CD8-positive, alpha-beta memory T cell (primary cell): ENCODE data around the gene UBE2L5. TPM values are rescaled to one million over a fixed set of nuclear protein-coding genes. Genes with fewer than 3 reads are reported as not detected.
"Not testable (repeated sequence)": the region's sequence is repeated elsewhere in the genome, so short reads cannot be mapped to it uniquely, and the experiment has no call there.

Source experiments
- CTCF ChIA-PET: fragments of 350-600 bp; sonication (Branson Sonifier 250); formaldehyde crosslinking; loops from one replicate; lab custom pipeline; 2021; ENCODE audit warnings: antibody characterized with exemption; lab: Charles Lee
- POLR2A ChIA-PET: fragments of 350-600 bp; sonication (Branson Sonifier 250); formaldehyde crosslinking; loops from one replicate; lab custom pipeline; 2021; ENCODE audit warnings: antibody characterized with exemption; lab: Charles Lee
- DNase-seq, 5 donors: peaks; one replicate each; pipeline versions ENCODE4 v3.0.0 to v3.0.0-alpha.2; 2020 to 2022; ENCODE audit warnings: mixed read lengths in 1 of 5
- H3K27ac ChIP-seq: one replicate; pipeline ENCODE4 v1.7.0; 2013; ENCODE audit warnings: low read depth, mild to moderate bottlenecking, low read length, moderate library complexity
- H3K27me3 ChIP-seq: 2 replicates; pipeline ENCODE4 v1.7.0; 2013; ENCODE audit warnings: low read length, mild to moderate bottlenecking; ENCODE audit not compliant: insufficient read depth, poor library complexity, severe bottlenecking
- H3K36me3 ChIP-seq: 2 replicates; pipeline ENCODE4 v1.7.0; 2013; ENCODE audit warnings: mild to moderate bottlenecking, low read length, moderate library complexity; ENCODE audit not compliant: insufficient read depth
- H3K4me1 ChIP-seq: 2 replicates; pipeline ENCODE4 v1.7.0; 2013; ENCODE audit warnings: mild to moderate bottlenecking, low read length, moderate library complexity; ENCODE audit not compliant: insufficient read depth
- H3K4me3 ChIP-seq: 2 replicates; pipeline ENCODE4 v1.7.0; 2013; ENCODE audit warnings: mild to moderate bottlenecking, low read length
- H3K9me3 ChIP-seq: 2 replicates; pipeline ENCODE4 v1.7.0; 2013; ENCODE audit warnings: mild to moderate bottlenecking, low read length
- H3K27ac Mint-ChIP-seq, 8 donors: one replicate each; pipeline ENCODE4 v1.8.0; 2020 to 2021; ENCODE audit warnings: mixed read lengths in 8 of 8, mild to moderate bottlenecking in 6 of 8, inconsistent platforms in 3 of 8, moderate library complexity in 3 of 8
- H3K27me3 Mint-ChIP-seq, 2 donors: one replicate each; pipeline ENCODE4 v1.8.0; 2020 to 2021; ENCODE audit warnings: mixed read lengths in 2 of 2, mild to moderate bottlenecking in 1 of 2, moderate library complexity in 1 of 2
- H3K36me3 Mint-ChIP-seq, 3 donors: one replicate each; pipeline ENCODE4 v1.8.0; 2020 to 2021; ENCODE audit warnings: mixed read lengths in 3 of 3, inconsistent platforms in 1 of 3, mild to moderate bottlenecking in 1 of 3
- H3K4me1 Mint-ChIP-seq, 3 donors: one replicate each; pipeline ENCODE4 v1.8.0; 2020 to 2021; ENCODE audit warnings: mixed read lengths in 3 of 3, inconsistent platforms in 1 of 3, mild to moderate bottlenecking in 1 of 3
- H3K4me3 Mint-ChIP-seq, 7 donors: one replicate each; pipeline ENCODE4 v1.8.0; 2020 to 2021; ENCODE audit warnings: mixed read lengths in 7 of 7, mild to moderate bottlenecking in 6 of 7, moderate library complexity in 4 of 7, inconsistent platforms in 2 of 7
- H3K9me3 Mint-ChIP-seq, 5 donors: one replicate each; pipeline ENCODE4 v1.8.0; 2020 to 2022; ENCODE audit warnings: mixed read lengths in 5 of 5, mild to moderate bottlenecking in 3 of 5, moderate library complexity in 2 of 5, inconsistent platforms in 1 of 5
- polyA plus RNA-seq: library from polyadenylated mRNA; unstranded; fragments of 300-500 nt; fragmentation: Illumina TruSeq; gene quantifications from one replicate; pipeline ENCODE4 v1.2.3, GENCODE V29; 2021
- total RNA-seq, 2 experiments: library from RNA; stranded (reverse); gene quantifications; one replicate each; pipeline ENCODE4 v1.2.3, GENCODE V29; 2021

UBE2L5 gene
- total and polyA plus RNA-seq, 3 experiments from 2014 or later: not detected

- ChIA-PET CTCF (interaction anchor here (1.1 kb wide), 1 partner anchor 200 kb away, joined by 3 read pairs; no protein-coding TSS in a partner anchor), POLR2A (interaction anchor here (1.1 kb wide), 1 partner anchor 34 kb away, joined by 4 read pairs; the partner anchor contains the start of gene UBE2L5)
- no peak overlapping the region for H3K4me3 ChIP-seq
- H3K4me1 Mint-ChIP-seq: peaks cover 26 to 37% (median 35%) of the 10 kb centered on the region in 3 donors
- peak overlapping the region in 6 of 8 donors; percentile 32 to 93 (median 75) for H3K27ac Mint-ChIP-seq
- peaks cover 13% of the 10 kb centered on the region for H3K4me1 ChIP-seq
- H3K4me3 Mint-ChIP-seq: no peak overlapping the region
- H3K27me3 Mint-ChIP-seq: peaks cover 0 to under 1% of the 10 kb centered on the region in 2 donors
- H3K27ac ChIP-seq: no peak overlapping the region
- H3K36me3 Mint-ChIP-seq: peaks cover 0 to 26% (median 1%) of the 10 kb centered on the region in 3 donors
- DNase-seq: no peak
- H3K9me3 Mint-ChIP-seq: no peaks in the 10 kb centered on the region
- H3K27me3 ChIP-seq: no peaks in the 10 kb centered on the region
- peaks cover under 1% of the 10 kb centered on the region for H3K36me3 ChIP-seq
- H3K9me3 ChIP-seq: no peaks in the 10 kb centered on the region
Observed at GRCh38 chr13:30456290-30456689, 34.0 kb downstream of the UBE2L5 start.

- no peak for DNase-seq
- H3K27ac ChIP-seq: no peak overlapping the region
- no peaks in the 10 kb centered on the region for H3K9me3 ChIP-seq
- Mint-ChIP-seq H3K36me3 (peaks cover 4 to 37% (median 6%) of the 10 kb centered on the region in 3 donors), H3K27me3 (peaks cover 0 to 2% of the 10 kb centered on the region in 2 donors), H3K4me3 (no peak overlapping the region), H3K9me3 (no peaks in the 10 kb centered on the region), H3K4me1 (peaks cover 37 to 48% (median 46%) of the 10 kb centered on the region in 3 donors), H3K27ac (peak overlapping the region; percentile 27 to 90 (median 62))
- peaks cover 24% of the 10 kb centered on the region for H3K4me1 ChIP-seq
- ChIA-PET CTCF (no interaction called here), POLR2A (no interaction called here)
- peaks cover 9% of the 10 kb centered on the region for H3K36me3 ChIP-seq
- H3K4me3 ChIP-seq: no peak overlapping the region
- no peaks in the 10 kb centered on the region for H3K27me3 ChIP-seq
Observed at GRCh38 chr13:30457306-30457891, 35.1 kb downstream of the UBE2L5 start.

GRCh38 chr13:30461279-30462066, 39.2 kb downstream of the UBE2L5 start:
- H3K4me3 ChIP-seq, H3K9me3 Mint-ChIP-seq, H3K27ac ChIP-seq, H3K9me3 ChIP-seq, H3K27me3 ChIP-seq: not testable (repeated sequence)
- peaks cover 0 to 10% of the 10 kb centered on the region in 2 donors for H3K27me3 Mint-ChIP-seq
- H3K4me1 ChIP-seq: peaks cover 39% of the 10 kb centered on the region
- POLR2A ChIA-PET: interaction anchor here (0.6 to 1.0 kb wide), 2 partner anchors 156 to 692 kb away, joined by 3 read pairs; partner anchors contain the start of gene USPL1
- peak overlapping the region; percentile 15 to 93 (median 59) for H3K4me3 Mint-ChIP-seq
- H3K36me3 Mint-ChIP-seq: peaks cover 5 to 56% (median 9%) of the 10 kb centered on the region in 3 donors
- peaks cover 52 to 64% (median 59%) of the 10 kb centered on the region in 3 donors for H3K4me1 Mint-ChIP-seq
- peak in 2 of 5 donors; percentile 52 to 56 for DNase-seq
- CTCF ChIA-PET: interaction anchor here (0.7 to 2.6 kb wide), 13 partner anchors 53 to 346 kb away, joined by 3 to 33 read pairs (median 5); no protein-coding TSS in a partner anchor
- H3K36me3 ChIP-seq: peaks cover 19% of the 10 kb centered on the region
- peak overlapping the region; percentile 84 to 99 (median 92) for H3K27ac Mint-ChIP-seq

- peaks cover 5 to 42% (median 9%) of the 10 kb centered on the region in 3 donors for H3K36me3 Mint-ChIP-seq
- H3K27ac ChIP-seq: peak overlapping the region; percentile 80
- ChIA-PET POLR2A (interaction anchor here (0.6 to 2.9 kb wide), 12 partner anchors 58 to 317 kb away, joined by 3 to 43 read pairs (median 4); partner anchors contain the start of genes KATNAL1 and USPL1), CTCF (interaction anchor here (0.9 kb wide), 1 partner anchor 332 kb away, joined by 4 read pairs; no protein-coding TSS in a partner anchor)
- no peaks in the 10 kb centered on the region for H3K27me3 ChIP-seq
- H3K4me1 Mint-ChIP-seq: peaks cover 43 to 51% (median 46%) of the 10 kb centered on the region in 3 donors
- H3K27ac Mint-ChIP-seq: peak overlapping the region; percentile 91 to 99 (median 97)
- H3K36me3 ChIP-seq: peaks cover 19% of the 10 kb centered on the region
- peak overlapping the region; percentile 99 for H3K4me3 ChIP-seq
- peaks cover 0 to 2% (median 0%) of the 10 kb centered on the region in 5 donors for H3K9me3 Mint-ChIP-seq
- peak; percentile 45 to 82 (median 73) for DNase-seq
- peak overlapping the region; percentile 86 to 97 (median 95) for H3K4me3 Mint-ChIP-seq
- peaks cover 0 to 10% of the 10 kb centered on the region in 2 donors for H3K27me3 Mint-ChIP-seq
- H3K9me3 ChIP-seq: no peaks in the 10 kb centered on the region
- peaks cover 35% of the 10 kb centered on the region for H3K4me1 ChIP-seq
Observed at GRCh38 chr13:30463787-30464495, 41.6 kb downstream of the UBE2L5 start.

GRCh38 chr13:30464496-30465342, 42.4 kb downstream of the UBE2L5 start:
- ChIA-PET CTCF (interaction anchor here (0.6 to 1.4 kb wide), 3 partner anchors 59 to 332 kb away, joined by 4 to 5 read pairs (median 5); no protein-coding TSS in a partner anchor), POLR2A (interaction anchor here (0.6 to 2.9 kb wide), 13 partner anchors 14 to 276 kb away, joined by 3 to 43 read pairs (median 4); partner anchors contain the start of genes KATNAL1, UBE2L5 and USPL1)
- Histone ChIP-seq H3K4me1 (peaks cover 27% of the 10 kb centered on the region), H3K9me3 (no peaks in the 10 kb centered on the region), H3K4me3 (peak overlapping the region; percentile 99), H3K36me3 (peaks cover 19% of the 10 kb centered on the region), H3K27me3 (no peaks in the 10 kb centered on the region), H3K27ac (peak overlapping the region; percentile 80)
- Mint-ChIP-seq H3K9me3 (peaks cover 0 to 2% (median 0%) of the 10 kb centered on the region in 5 donors), H3K4me1 (peaks cover 36 to 44% (median 40%) of the 10 kb centered on the region in 3 donors), H3K36me3 (peaks cover 5 to 34% (median 9%) of the 10 kb centered on the region in 3 donors), H3K27ac (peak overlapping the region; percentile 93 to 99 (median 98)), H3K4me3 (peak overlapping the region; percentile 86 to 97 (median 95)), H3K27me3 (peaks cover 0 to 10% of the 10 kb centered on the region in 2 donors)
- peak; percentile 73 to 87 (median 79) for DNase-seq

- H3K9me3 Mint-ChIP-seq: peaks cover 0 to 2% (median 0%) of the 10 kb centered on the region in 5 donors
- Histone ChIP-seq H3K4me1 (peaks cover 27% of the 10 kb centered on the region), H3K4me3 (peak overlapping the region; percentile 77), H3K27ac (peak overlapping the region; percentile 91), H3K9me3 (no peaks in the 10 kb centered on the region), H3K27me3 (no peaks in the 10 kb centered on the region), H3K36me3 (peaks cover 19% of the 10 kb centered on the region)
- CTCF ChIA-PET: interaction anchor here (0.9 to 1.4 kb wide), 4 partner anchors 93 to 333 kb away, joined by 3 to 5 read pairs (median 4); no protein-coding TSS in a partner anchor
- peaks cover 5 to 31% (median 9%) of the 10 kb centered on the region in 3 donors for H3K36me3 Mint-ChIP-seq
- peaks cover 36 to 44% (median 40%) of the 10 kb centered on the region in 3 donors for H3K4me1 Mint-ChIP-seq
- H3K27ac Mint-ChIP-seq: peak overlapping the region in 1 of 8 donors; percentile 99
- no peak for DNase-seq
- no peak overlapping the region for H3K4me3 Mint-ChIP-seq
- peaks cover 0 to 10% of the 10 kb centered on the region in 2 donors for H3K27me3 Mint-ChIP-seq
- POLR2A ChIA-PET: interaction anchor here (0.6 to 2.9 kb wide), 12 partner anchors 14 to 332 kb away, joined by 3 to 43 read pairs (median 4); partner anchors contain the start of genes KATNAL1, UBE2L5 and USPL1
Observed at GRCh38 chr13:30465343-30465592, 43.0 kb downstream of the UBE2L5 start.
